GM12872 (cell line): ENCODE results near the gene MMP20.

ENCODE experiments used
- TF ChIP-seq, protein P1 (sequence below): IDR thresholded peaks from 3 replicates; pipeline ENCODE4 v1.5.1; 2011; ENCODE audit warnings: low read depth, mild to moderate bottlenecking, low read length, moderate library complexity; ENCODE audit not compliant: insufficient read depth

The MMP20 gene

DNA sequence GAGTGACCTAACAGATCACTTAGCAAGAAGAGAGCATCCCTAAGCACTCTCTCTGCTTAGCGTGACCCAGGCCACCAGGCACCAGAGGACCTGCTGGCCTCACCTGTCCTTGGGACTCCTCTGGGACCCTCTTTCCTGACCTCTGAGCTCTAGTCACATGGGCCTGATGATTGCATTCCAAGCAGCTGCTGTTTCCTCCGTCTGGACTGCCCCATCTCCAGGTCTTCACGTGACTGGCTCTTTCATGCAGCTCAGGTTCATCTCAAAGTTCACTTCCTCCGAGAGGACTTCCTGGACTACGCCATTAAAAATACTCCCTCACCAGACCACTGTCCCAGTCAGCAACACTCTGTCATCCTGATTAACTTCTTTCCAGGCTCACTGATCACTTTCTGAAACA lies 2.9 kb downstream of the MMP20 start:
- TF ChIP-seq, protein P1, sequence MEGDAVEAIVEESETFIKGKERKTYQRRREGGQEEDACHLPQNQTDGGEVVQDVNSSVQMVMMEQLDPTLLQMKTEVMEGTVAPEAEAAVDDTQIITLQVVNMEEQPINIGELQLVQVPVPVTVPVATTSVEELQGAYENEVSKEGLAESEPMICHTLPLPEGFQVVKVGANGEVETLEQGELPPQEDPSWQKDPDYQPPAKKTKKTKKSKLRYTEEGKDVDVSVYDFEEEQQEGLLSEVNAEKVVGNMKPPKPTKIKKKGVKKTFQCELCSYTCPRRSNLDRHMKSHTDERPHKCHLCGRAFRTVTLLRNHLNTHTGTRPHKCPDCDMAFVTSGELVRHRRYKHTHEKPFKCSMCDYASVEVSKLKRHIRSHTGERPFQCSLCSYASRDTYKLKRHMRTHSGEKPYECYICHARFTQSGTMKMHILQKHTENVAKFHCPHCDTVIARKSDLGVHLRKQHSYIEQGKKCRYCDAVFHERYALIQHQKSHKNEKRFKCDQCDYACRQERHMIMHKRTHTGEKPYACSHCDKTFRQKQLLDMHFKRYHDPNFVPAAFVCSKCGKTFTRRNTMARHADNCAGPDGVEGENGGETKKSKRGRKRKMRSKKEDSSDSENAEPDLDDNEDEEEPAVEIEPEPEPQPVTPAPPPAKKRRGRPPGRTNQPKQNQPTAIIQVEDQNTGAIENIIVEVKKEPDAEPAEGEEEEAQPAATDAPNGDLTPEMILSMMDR, result no peak

DNA sequence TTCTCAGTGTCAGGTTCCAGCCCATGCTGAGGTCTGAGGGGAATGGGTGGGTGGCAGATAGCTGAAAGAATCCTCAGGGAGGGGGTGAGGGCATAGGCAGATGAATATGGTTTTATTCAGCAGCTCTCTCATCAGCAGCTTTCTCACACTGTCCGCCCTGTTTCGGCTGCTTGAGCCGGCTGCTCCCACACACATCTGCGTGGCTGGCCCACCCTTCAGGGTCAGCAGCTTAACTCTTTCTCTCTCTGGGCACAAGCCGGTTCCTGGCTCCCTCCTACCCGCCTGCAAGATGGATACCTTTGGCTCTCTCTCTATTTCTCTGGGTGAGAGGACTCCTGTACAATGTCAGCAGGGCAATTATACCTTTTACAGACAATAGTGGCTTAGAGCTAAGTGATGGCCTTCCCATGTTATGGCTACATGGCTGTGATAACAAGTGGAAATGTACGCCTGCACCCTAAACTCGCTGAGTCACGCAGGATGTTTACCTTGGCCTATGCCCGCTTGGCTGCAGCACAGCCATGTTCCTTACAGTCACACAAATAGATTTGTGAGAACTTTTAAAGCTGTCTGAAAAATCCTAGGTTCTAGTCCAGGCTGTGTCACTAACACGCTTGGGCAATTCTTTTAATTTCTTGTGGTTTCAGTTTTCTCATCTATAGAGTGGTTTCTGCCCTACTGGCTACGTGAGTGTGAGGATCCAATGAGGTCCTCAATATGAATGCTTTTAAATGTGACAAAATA lies 4.1 kb downstream of the MMP20 start:
- TF ChIP-seq, protein P1, result no peak

DNA sequence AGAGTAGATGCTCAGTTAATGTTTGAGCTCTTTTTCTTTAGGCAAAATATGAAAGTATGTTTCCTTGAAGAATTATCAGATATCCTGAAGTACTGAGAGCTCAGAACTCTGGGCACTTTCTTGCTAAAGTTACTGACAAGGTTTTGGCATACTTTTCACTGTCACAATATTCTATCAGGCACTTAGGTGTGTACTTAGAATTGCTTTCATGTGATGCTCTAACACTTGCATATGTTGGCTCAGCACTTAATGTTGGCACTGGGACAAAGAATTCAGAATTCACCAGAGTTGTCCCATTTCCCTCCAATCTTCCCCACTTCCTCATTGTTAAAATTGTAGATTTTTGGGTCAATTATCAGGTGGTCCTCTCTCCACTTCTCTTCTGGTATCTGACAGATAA lies 5.0 kb downstream of the MMP20 start:
- TF ChIP-seq, protein P1, result no peak

DNA sequence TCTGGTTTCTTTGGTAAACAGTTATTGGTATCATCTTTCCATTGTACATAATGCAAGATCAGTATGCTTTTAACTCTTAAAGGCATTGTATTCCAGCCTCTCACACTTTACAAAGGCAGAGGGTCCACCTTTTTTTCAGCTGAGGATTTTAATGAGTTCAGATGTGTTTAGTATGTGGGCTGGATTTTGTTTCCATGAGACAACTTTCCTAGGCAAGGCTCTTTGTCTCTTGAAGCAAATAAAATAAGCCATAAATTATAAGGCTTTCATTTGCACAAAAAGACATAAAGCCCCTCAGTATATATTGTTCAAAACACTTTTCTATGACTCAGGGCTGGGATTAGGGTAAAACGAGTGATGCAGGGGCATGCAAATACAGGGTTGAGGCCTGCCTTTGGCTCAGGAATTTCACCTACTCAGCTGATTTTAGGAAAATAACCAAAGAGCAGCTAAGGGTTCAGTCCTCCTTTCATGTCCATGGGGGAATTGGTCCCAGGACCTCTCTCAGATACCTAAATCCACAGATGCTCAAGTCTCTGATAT lies 7.6 kb downstream of the MMP20 start:
- TF ChIP-seq, protein P1, result no peak

DNA sequence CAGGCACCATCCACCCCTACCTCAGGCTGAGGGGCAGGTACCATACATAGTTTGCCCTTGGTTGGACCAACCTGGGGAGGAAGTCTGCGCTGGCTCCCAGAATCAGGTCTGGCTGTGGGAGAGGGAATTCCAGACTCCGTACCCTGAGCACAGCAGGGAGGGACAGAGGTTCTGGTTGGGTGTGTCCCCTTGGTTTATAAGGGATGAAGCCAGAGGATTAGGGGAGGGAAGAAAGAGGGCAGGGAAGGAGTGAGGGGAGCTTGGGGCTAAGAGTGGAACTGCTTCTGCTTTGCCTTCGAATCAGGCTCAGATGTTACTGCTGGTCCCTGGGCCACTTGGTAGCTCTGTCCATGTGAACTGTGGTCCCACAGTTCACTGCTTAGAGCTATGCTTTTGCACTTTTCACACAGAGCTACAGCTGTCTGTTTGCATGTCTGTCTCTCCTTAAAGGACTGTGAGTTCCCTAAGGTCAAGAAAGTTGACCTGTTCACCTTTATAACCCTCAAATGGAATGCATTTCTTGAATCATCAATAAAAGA lies 9.2 kb downstream of the MMP20 start:
- TF ChIP-seq, protein P1, result no peak

DNA sequence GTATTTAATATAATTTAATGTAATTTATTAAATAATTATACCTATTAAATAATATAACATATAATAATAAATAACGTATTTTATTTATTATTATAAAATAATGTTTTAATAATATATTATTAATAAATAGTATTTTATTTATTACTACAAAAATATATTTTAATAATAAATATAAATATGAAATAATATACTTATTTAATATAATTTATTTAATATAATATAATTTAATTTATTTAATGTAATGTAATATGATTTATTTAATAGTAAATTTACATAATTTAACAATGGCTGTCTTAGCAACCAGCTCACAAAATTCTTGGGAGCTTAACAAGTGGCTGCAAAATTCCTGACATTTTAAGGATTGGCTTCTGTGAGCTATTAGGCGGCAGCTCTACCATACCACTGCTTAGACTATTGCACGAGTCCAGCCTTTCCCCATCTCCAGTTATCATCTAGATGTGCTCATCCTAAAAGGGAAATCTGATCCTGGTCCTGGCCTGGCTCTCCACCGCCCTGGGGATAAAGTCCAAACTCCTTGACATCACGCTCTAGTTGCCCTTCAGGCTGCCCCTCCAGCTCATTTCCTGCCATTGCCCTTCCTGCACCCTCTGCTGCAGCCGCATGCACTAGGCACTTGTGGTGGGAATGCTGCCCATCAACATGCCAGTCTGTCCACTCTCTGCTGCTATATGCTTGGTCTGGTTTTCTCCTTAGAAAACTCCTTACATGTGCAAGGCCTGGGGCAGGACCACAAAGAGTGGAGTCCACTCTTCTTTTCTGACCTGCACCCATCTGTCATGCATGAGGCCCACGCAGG lies 9.8 kb downstream of the MMP20 start:
- TF ChIP-seq, protein P1, result no peak

DNA sequence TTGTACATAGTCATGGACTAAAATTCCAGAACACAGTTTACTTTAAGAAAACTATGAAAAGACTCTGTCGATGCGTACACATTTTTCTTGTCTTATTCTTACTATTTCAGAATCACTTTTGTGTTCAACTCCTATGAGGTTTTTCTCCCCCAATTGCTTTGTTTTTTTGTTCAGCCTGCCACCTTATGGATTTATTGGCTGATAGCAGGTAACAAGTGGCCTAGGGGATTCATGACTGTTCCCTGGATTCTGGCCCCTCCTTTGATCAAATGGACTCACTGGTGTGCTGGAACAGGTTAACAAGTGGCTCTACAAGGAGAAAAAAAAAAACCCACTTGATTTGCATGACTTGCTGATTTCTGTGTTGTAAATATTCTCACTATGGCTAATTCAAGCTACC lies 10.6 kb downstream of the MMP20 start:
- TF ChIP-seq, protein P1, result peak; percentile 26; the same call in 1 of the 3 replicates
